ENCODE data around the gene PIAS4. TPM values are rescaled to one million over a fixed set of nuclear protein-coding genes. Genes with fewer than 3 reads are reported as not detected.
A peak's percentile ranks its signal among the peaks of the same experiment; 100 is the strongest.

PIAS4 gene
- total RNA-seq, 2 donors from 2014 or later: 12.7 to 17.1 TPM

GRCh38 chr19:3981373-3981735 lies 26.2 kb upstream of the PIAS4 start:
- Histone ChIP-seq H3K4me1 (peaks cover 39% of the 10 kb centered on the region), H3K27ac (peak overlapping the region in 1 of 4 donors; percentile 32), H3K36me3 (replicated peaks in 1 of 2; ENCODE audit: insufficient read depth in 1 of 2, low read depth in 2 of 2) (peaks cover 41 to 63% of the 10 kb centered on the region in 2 donors), H3K27me3 (no peaks in the 10 kb centered on the region), H3K9me3 (no peaks in the 10 kb centered on the region), H3K4me3 (no peak overlapping the region)
- intact Hi-C loops (cut with DNase I): no loop called here
- DNase-seq (no peak), ATAC-seq (no peak)
- WGBS, 2 donors: 81 to 93% methylated on average over 9 to 10 of the region's 10 CpGs
- TF ChIP-seq CTCF (IDR thresholded peaks at IDR 0.05) (no peak), POLR2A (IDR thresholded peaks at IDR 0.05) (no peak)

GRCh38 chr19:3981736-3982681 lies 25.5 kb upstream of the PIAS4 start:
- H3K36me3 ChIP-seq (replicated peaks in 1 of 2; ENCODE audit: insufficient read depth in 1 of 2, low read depth in 2 of 2): peaks cover 34 to 58% of the 10 kb centered on the region in 2 donors
- intact Hi-C loops (cut with DNase I): no loop called here
- DNase-seq: peak in 1 of 4 donors; percentile 14
- H3K4me3 ChIP-seq: no peak overlapping the region
- H3K27ac ChIP-seq: peak overlapping the region in 1 of 4 donors; percentile 32
- H3K9me3 ChIP-seq: no peaks in the 10 kb centered on the region
- TF ChIP-seq POLR2A (IDR thresholded peaks at IDR 0.05) (no peak), CTCF (IDR thresholded peaks at IDR 0.05) (no peak)
- H3K4me1 ChIP-seq: peaks cover 45% of the 10 kb centered on the region
- WGBS, 2 donors: 77 to 78% methylated on average over 31 to 38 of the region's 39 CpGs
- H3K27me3 ChIP-seq: no peaks in the 10 kb centered on the region
- ATAC-seq: no peak

DNA sequence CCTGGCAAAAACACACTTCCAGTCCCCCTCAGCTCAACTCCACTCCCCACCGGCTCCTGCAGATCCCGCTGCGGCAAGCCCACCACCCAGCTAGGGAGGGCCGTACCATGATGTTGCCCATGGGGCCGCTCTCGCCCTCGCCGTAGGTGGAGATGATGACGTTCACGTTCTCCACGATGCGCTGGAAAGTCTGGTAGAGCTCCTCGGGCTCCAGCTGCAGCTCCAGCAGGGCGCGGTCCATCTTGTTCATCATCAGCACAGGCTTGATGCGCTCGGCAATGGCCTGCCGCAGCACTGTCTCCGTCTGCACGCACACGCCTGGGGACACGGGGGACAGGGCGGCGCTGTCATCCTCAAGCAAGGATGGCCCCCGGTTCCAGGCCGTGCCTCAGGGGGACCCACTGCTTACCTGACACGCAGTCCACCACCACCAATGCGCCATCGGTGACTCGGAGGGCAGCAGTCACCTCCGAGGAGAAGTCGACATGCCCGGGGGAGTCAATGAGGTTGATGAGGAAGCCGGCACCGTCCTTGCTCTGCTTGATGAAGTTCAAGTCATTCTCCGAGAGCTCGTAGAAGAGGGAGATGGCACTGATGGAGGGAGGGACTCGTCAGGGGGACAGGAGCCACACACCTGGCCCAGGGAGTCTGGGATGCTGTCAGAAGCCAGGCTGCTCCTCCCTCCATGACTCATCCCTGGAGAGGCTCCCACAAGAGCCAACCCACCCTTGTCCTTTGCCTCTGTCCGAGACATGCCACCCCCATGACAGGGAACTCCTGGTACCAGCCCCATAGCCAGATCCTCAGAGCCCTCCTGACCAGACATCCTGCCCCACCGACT lies 24.6 kb upstream of the PIAS4 start:
- Histone ChIP-seq H3K27me3 (no peaks in the 10 kb centered on the region), H3K4me3 (no peak overlapping the region), H3K4me1 (peaks cover 53% of the 10 kb centered on the region), H3K36me3 (replicated peaks in 1 of 2; ENCODE audit: insufficient read depth in 1 of 2, low read depth in 2 of 2) (peaks cover 25 to 48% of the 10 kb centered on the region in 2 donors), H3K9me3 (no peaks in the 10 kb centered on the region), H3K27ac (peak overlapping the region in 2 of 4 donors; percentile 93 to 97)
- intact Hi-C loops (cut with DNase I): no loop called here
- ATAC-seq (no peak), DNase-seq (peak in 2 of 4 donors; percentile 17 to 46)
- 71 to 84% methylated on average over 21 to 38 of the region's 40 CpGs for WGBS, 2 donors
- TF ChIP-seq CTCF (IDR thresholded peaks at IDR 0.05): no peak
- no peak for TF ChIP-seq POLR2A (IDR thresholded peaks at IDR 0.05)

GRCh38 chr19:3983542-3983914 lies 24.0 kb upstream of the PIAS4 start:
- no peak for TF ChIP-seq CTCF (IDR thresholded peaks at IDR 0.05)
- TF ChIP-seq POLR2A (IDR thresholded peaks at IDR 0.05): no peak
- intact Hi-C loops (cut with DNase I): no loop called here
- no peak for ATAC-seq
- Histone ChIP-seq H3K36me3 (replicated peaks in 1 of 2; ENCODE audit: insufficient read depth in 1 of 2, low read depth in 2 of 2) (peaks cover 24 to 44% of the 10 kb centered on the region in 2 donors), H3K4me3 (peak overlapping the region; percentile 85 to 99), H3K27ac (peak overlapping the region in 3 of 4 donors; percentile 93 to 97 (median 95)), H3K27me3 (no peaks in the 10 kb centered on the region), H3K9me3 (no peaks in the 10 kb centered on the region), H3K4me1 (peaks cover 56% of the 10 kb centered on the region)
- no peak for DNase-seq
- WGBS, 2 donors: 25 to 50% methylated on average over 7 of the region's 7 CpGs

Data from body of pancreas (tissue), 4 donors.